Endodermal cell (in vitro differentiated cells): ENCODE results near the gene SLC6A5. TPM values are rescaled to one million over a fixed set of nuclear protein-coding genes. Genes with fewer than 3 reads are reported as not detected.
A peak's percentile ranks its signal among the peaks of the same experiment; 100 is the strongest.

Experiments used
- DNase-seq: peaks from one replicate; pipeline ENCODE4 v3.0.0-alpha.2; 2017
- H3K27ac ChIP-seq: 2 replicates; pipeline ENCODE4 v1.5.1; 2013; ENCODE audit warnings: mild to moderate bottlenecking, low read depth, low read length, moderate library complexity
- H3K27me3 ChIP-seq: 2 replicates; pipeline ENCODE4 v1.6.1; 2013; ENCODE audit warnings: mild to moderate bottlenecking, low read length, moderate library complexity; ENCODE audit not compliant: insufficient read depth, control insufficient read depth, poor library complexity, severe bottlenecking
- H3K36me3 ChIP-seq: 2 replicates; pipeline ENCODE4 v1.7.0; 2013; ENCODE audit warnings: mild to moderate bottlenecking, low read length, moderate library complexity; ENCODE audit not compliant: control insufficient read depth, insufficient read depth
- H3K4me1 ChIP-seq: one replicate; pipeline ENCODE4 v1.7.0; 2013; ENCODE audit warnings: low read length; ENCODE audit not compliant: control insufficient read depth, insufficient read depth
- H3K4me3 ChIP-seq: 2 replicates; pipeline ENCODE4 v1.5.1; 2013; ENCODE audit warnings: mild to moderate bottlenecking, low read length, moderate library complexity
- H3K9ac ChIP-seq: 2 replicates; pipeline ENCODE4 v1.6.1; 2013; ENCODE audit warnings: mild to moderate bottlenecking, low read length, moderate library complexity; ENCODE audit not compliant: poor library complexity, severe bottlenecking; ENCODE audit errors: extremely low read depth
- H3K9me3 ChIP-seq: 2 replicates; pipeline ENCODE4 v1.6.1; 2013; ENCODE audit warnings: mild to moderate bottlenecking, low read length, moderate library complexity; ENCODE audit not compliant: control insufficient read depth
- H3K27ac Mint-ChIP-seq: 2 replicates; pipeline ENCODE4 v1.8.0; 2020; ENCODE audit warnings: mixed read lengths
- H3K27me3 Mint-ChIP-seq: 2 replicates; pipeline ENCODE4 v1.8.0; 2021; ENCODE audit warnings: mild to moderate bottlenecking, mixed read lengths; ENCODE audit not compliant: insufficient read depth
- H3K36me3 Mint-ChIP-seq: 2 replicates; pipeline ENCODE4 v1.8.0; 2020; ENCODE audit warnings: low read depth, mixed read lengths
- H3K4me1 Mint-ChIP-seq: 2 replicates; pipeline ENCODE4 v1.8.0; 2020; ENCODE audit warnings: mixed read lengths
- H3K4me3 Mint-ChIP-seq: 2 replicates; pipeline ENCODE4 v1.8.0; 2020; ENCODE audit warnings: mild to moderate bottlenecking, moderate library complexity, mixed read lengths
- H3K9me3 Mint-ChIP-seq: 2 replicates; pipeline ENCODE4 v1.8.0; 2020; ENCODE audit warnings: mild to moderate bottlenecking, mixed read lengths
- CTCF ChIP-seq: fragments of 200-600 bp; sonication (generic); conservative IDR thresholded peaks from 2 replicates; pipeline ENCODE4 v1.5.0; 2021; ENCODE audit warnings: antibody characterized with exemption, mild to moderate bottlenecking
- WGBS, 2 experiments: methylation state at CpG; one replicate each; pipeline versions ENCODE4 v1.1.5 to v1.1.7; 2013; ENCODE audit warnings: missing lambda C conversion rate in 2 of 2, mixed read lengths in 1 of 2; ENCODE audit not compliant: insufficient coverage in 1 of 2, insufficient read length in 1 of 2; 5-methylcytosine and 5-hydroxymethylcytosine counted together
- total RNA-seq, 2 donors: library from RNA; stranded (reverse); fragmentation: NEBNext Ultra II Directional in 1 of 2; extraction: Animal tissue kit (Norgen Biotek cat#: 25700) in 1 of 2; gene quantifications; 2 replicates in 1 of 2; 3 replicates in 1 of 2; pipeline ENCODE4 v1.2.1, GENCODE V29; 2021

Gene SLC6A5
- total RNA-seq, 2 donors from 2014 or later: not detected

DNA sequence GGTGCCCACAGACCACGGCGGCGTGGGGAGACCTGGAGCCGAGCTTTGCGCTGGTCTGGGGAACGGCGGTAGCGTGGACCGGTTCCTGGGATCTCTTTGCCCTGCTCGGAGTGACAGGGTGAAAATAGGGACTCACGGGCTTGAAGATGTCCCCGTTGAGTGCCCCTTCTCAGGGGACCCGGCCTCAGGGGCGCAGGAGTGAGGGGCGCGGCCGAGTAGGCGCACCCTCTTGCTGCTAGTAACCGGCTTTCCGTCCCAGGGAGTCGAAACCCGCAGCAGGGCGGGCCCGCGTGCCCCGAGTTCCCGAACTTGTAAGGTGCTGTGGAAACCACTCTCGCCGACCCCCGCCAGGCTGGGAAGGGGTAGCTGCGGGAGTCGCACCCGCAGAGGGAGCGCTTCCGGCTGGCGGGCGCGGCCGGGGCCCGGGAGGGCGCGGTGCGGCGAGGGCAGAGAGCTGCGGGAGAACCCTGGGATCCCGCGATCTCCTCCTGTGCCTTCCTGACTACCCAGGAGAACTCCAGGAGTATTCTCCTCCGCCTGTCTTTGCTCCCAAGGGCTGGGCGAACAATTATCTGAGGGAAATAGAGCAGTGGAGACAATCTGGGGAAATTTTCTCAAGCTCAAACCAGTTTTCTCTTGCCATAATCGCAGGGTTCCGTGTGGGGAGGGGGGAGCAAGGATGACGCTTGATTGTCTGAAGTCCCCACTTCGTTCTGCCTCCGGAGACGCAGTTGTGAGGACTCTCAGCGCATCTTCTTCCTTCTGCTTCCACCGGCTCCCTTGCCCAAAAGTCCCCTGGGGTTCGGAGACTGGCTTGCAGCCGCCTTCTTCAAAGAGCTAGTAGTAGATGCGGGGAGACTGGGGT lies 70.6 kb downstream of the SLC6A5 start:
- H3K27ac Mint-ChIP-seq: no peak overlapping the region
- peak; percentile 71 for DNase-seq
- WGBS, 2 experiments: 0% methylated on average over 8 to 60 of the region's 60 CpGs
- H3K27ac ChIP-seq: no peak overlapping the region
- H3K27me3 Mint-ChIP-seq: peaks cover 94% of the 10 kb centered on the region
- peak overlapping the region; percentile 63 for H3K4me3 Mint-ChIP-seq
- no peaks in the 10 kb centered on the region for H3K36me3 Mint-ChIP-seq
- peaks cover 90% of the 10 kb centered on the region for H3K27me3 ChIP-seq
- H3K9me3 ChIP-seq: no peaks in the 10 kb centered on the region
- peak overlapping the region; percentile 78 for H3K4me3 ChIP-seq
- no peaks in the 10 kb centered on the region for H3K9me3 Mint-ChIP-seq
- no peak overlapping the region for H3K9ac ChIP-seq
- TF ChIP-seq CTCF: no peak
- H3K36me3 ChIP-seq: no peaks in the 10 kb centered on the region
- H3K4me1 ChIP-seq: no peaks in the 10 kb centered on the region
- H3K4me1 Mint-ChIP-seq: peaks cover 25% of the 10 kb centered on the region

GRCh38 chr11:20670932-20671403 lies 71.6 kb downstream of the SLC6A5 start:
- WGBS, 2 experiments: 4 to 8% methylated on average over 9 to 20 of the region's 21 CpGs
- Mint-ChIP-seq H3K9me3 (no peaks in the 10 kb centered on the region), H3K4me3 (peak overlapping the region; percentile 63), H3K27ac (no peak overlapping the region), H3K27me3 (peaks cover 91% of the 10 kb centered on the region), H3K4me1 (peaks cover 25% of the 10 kb centered on the region), H3K36me3 (no peaks in the 10 kb centered on the region)
- Histone ChIP-seq H3K9ac (no peak overlapping the region), H3K27ac (no peak overlapping the region), H3K4me3 (peak overlapping the region; percentile 78), H3K9me3 (no peaks in the 10 kb centered on the region), H3K36me3 (no peaks in the 10 kb centered on the region), H3K27me3 (peaks cover 81% of the 10 kb centered on the region), H3K4me1 (no peaks in the 10 kb centered on the region)
- TF ChIP-seq CTCF: no peak
- DNase-seq: peak; percentile 73

DNA sequence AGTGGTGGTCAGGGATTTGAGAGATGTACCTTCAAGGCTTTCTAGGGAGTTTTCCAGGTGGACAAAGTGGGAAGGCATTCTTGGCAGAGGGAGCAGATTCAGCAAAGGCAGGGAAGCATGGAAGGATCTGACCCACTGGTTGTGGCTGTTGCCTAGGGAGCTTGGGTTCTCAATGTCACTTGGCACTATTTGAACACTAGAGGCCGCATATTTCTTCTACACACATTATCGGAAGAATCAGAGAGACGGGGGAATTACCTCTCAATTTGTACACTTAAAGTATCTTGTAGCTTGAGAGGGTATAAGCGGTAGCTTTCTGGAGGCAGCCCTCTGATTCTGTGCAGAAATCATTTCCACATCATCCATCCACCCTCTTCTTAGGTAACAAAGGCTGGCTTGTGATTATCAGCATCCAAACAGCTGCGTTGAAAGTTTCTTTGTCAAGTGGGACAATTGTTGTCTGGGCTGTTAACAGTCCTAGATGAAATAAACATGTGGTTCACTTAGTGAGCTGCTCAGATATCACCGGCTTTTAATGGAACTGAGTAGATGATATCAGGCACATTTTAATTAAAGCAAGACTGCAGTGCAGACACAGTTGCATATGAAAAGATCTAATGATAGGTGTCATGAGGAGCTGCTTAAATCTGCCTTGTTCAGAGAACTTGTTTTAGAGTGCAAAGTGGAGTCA lies 72.6 kb downstream of the SLC6A5 start:
- Histone ChIP-seq H3K4me1 (no peaks in the 10 kb centered on the region), H3K36me3 (no peaks in the 10 kb centered on the region), H3K9ac (no peak overlapping the region), H3K4me3 (no peak overlapping the region), H3K27me3 (peaks cover 71% of the 10 kb centered on the region), H3K27ac (no peak overlapping the region), H3K9me3 (no peaks in the 10 kb centered on the region)
- TF ChIP-seq CTCF: peak; percentile 61
- Mint-ChIP-seq H3K4me3 (no peak overlapping the region), H3K9me3 (no peaks in the 10 kb centered on the region), H3K27me3 (peaks cover 86% of the 10 kb centered on the region), H3K36me3 (no peaks in the 10 kb centered on the region), H3K27ac (no peak overlapping the region), H3K4me1 (peaks cover 25% of the 10 kb centered on the region)
- 75 to 78% methylated on average over 1 to 6 of the region's 6 CpGs for WGBS, 2 experiments
- DNase-seq: no peak
